PC-9 (cell line): ENCODE data around the gene SH3TC1. TPM values are rescaled to one million over a fixed set of nuclear protein-coding genes. Genes with fewer than 3 reads are reported as not detected.

ENCODE experiments used
- BruUV-seq: library from RNA; stranded (reverse); fragments of 400-500 nt; replicated peaks from 2 replicates; lab custom pipeline; 2021; lab: Mats Ljungman, UMichigan
- CTCF ChIA-PET: fragments of 300-600 bp; sonication (Branson Sonifier 250); formaldehyde crosslinking; loops from one replicate; lab custom pipeline; 2022; ENCODE audit warnings: antibody characterized with exemption; lab: Charles Lee
- POLR2A ChIA-PET: fragments of 300-600 bp; sonication (Branson Sonifier 250); formaldehyde crosslinking; loops from one replicate; lab custom pipeline; 2022; ENCODE audit warnings: antibody characterized with exemption; ENCODE audit not compliant: unreplicated experiment; lab: Charles Lee
- DNase-seq, 2 experiments: peaks; one replicate each; pipeline versions ENCODE4 v3.0.0 to v3.0.0-alpha.2; 2015 to 2022; ENCODE audit warnings: mixed read lengths in 1 of 2
- H2AFZ ChIP-seq: fragments of 200-600 bp; sonication (generic); 2 replicates; pipeline ENCODE4 v1.8.1; 2017; ENCODE audit warnings: antibody characterized with exemption
- H3F3A ChIP-seq: fragments of 200-600 bp; sonication (generic); 2 replicates; pipeline ENCODE4 v1.8.1; 2017; ENCODE audit warnings: antibody characterized with exemption, mild to moderate bottlenecking, low read depth; ENCODE audit not compliant: insufficient read depth
- H3K27ac ChIP-seq: fragments of 200-600 bp; sonication (generic); 2 replicates; pipeline ENCODE4 v1.6.1; 2016; ENCODE audit warnings: mixed run types
- H3K27me3 ChIP-seq: fragments of 200-600 bp; sonication (generic); 2 replicates; pipeline ENCODE4 v1.6.1; 2016; ENCODE audit warnings: low read depth, mixed run types; ENCODE audit not compliant: insufficient read depth
- H3K36me3 ChIP-seq: fragments of 200-600 bp; sonication (generic); 2 replicates; pipeline ENCODE4 v1.6.1; 2016; ENCODE audit warnings: low read depth, mixed run types
- H3K4me1 ChIP-seq: fragments of 200-600 bp; sonication (generic); replicated peaks from 2 replicates; pipeline ENCODE4 v1.6.1; 2016; ENCODE audit warnings: mixed run types; ENCODE audit not compliant: insufficient read depth
- H3K4me2 ChIP-seq: fragments of 200-600 bp; sonication (generic); 2 replicates; pipeline ENCODE4 v1.6.1; 2017; ENCODE audit warnings: mixed run types
- H3K4me3 ChIP-seq: fragments of 200-600 bp; sonication (generic); 2 replicates; pipeline ENCODE4 v1.6.1; 2016; ENCODE audit warnings: mixed run types
- H3K79me2 ChIP-seq: fragments of 200-600 bp; sonication (generic); 2 replicates; pipeline ENCODE4 v1.6.1; 2017; ENCODE audit warnings: low read depth, mixed run types
- H3K9me2 ChIP-seq: fragments of 200-600 bp; sonication (generic); 2 replicates; pipeline ENCODE4 v1.8.1; 2017; ENCODE audit warnings: mild to moderate bottlenecking; ENCODE audit not compliant: insufficient read depth
- H3K9me3 ChIP-seq: fragments of 200-600 bp; sonication (generic); 2 replicates; pipeline ENCODE4 v1.8.1; 2016; ENCODE audit warnings: low read depth; ENCODE audit not compliant: insufficient read depth
- H4K20me1 ChIP-seq: fragments of 200-600 bp; sonication (generic); 2 replicates; pipeline ENCODE4 v1.8.1; 2017; ENCODE audit not compliant: insufficient read depth
- EZH2 ChIP-seq: fragments of 200-600 bp; sonication (generic); IDR thresholded peaks from 2 replicates; pipeline ENCODE4 v1.8.0; 2017; ENCODE audit warnings: antibody characterized with exemption, low read depth
- intact Hi-C: fragments of 100-400 bp; cut with micrococcal nuclease; formaldehyde crosslinking; loops from one replicate; pipeline ENCODE4 v1.10.0; 2022; ENCODE audit not compliant: unreplicated experiment
- total RNA-seq: library from RNA; stranded (reverse); gene quantifications from 2 replicates; pipeline ENCODE4 v1.2.3, GENCODE V29; 2021
- TF ChIP-seq, protein P1 (sequence below): fragments of 200-600 bp; sonication (generic); conservative IDR thresholded peaks from 2 replicates; pipeline ENCODE4 v1.6.1; 2017; ENCODE audit warnings: mixed run types, antibody characterized with exemption, mild to moderate bottlenecking, moderate library complexity

Gene SH3TC1
- total RNA-seq, 1 experiment from 2014 or later: 5.2 TPM

- Histone ChIP-seq H3K4me1 (no peaks in the 10 kb centered on the region), H3K9me2 (no peaks in the 10 kb centered on the region), H4K20me1 (no peaks in the 10 kb centered on the region), H3K4me3 (no peak overlapping the region), H3K79me2 (no peaks in the 10 kb centered on the region), H3F3A (no peaks in the 10 kb centered on the region), H3K27me3 (no peaks in the 10 kb centered on the region), H3K36me3 (no peaks in the 10 kb centered on the region), H3K4me2 (no peak overlapping the region), H3K27ac (no peak overlapping the region), H3K9me3 (no peaks in the 10 kb centered on the region), H2AFZ (no peak overlapping the region)
- intact Hi-C loops: no loop called here
- ChIA-PET POLR2A (no interaction called here), CTCF (no interaction called here)
- no peak for DNase-seq
- TF ChIP-seq EZH2: no peak
- TF ChIP-seq, protein P1, sequence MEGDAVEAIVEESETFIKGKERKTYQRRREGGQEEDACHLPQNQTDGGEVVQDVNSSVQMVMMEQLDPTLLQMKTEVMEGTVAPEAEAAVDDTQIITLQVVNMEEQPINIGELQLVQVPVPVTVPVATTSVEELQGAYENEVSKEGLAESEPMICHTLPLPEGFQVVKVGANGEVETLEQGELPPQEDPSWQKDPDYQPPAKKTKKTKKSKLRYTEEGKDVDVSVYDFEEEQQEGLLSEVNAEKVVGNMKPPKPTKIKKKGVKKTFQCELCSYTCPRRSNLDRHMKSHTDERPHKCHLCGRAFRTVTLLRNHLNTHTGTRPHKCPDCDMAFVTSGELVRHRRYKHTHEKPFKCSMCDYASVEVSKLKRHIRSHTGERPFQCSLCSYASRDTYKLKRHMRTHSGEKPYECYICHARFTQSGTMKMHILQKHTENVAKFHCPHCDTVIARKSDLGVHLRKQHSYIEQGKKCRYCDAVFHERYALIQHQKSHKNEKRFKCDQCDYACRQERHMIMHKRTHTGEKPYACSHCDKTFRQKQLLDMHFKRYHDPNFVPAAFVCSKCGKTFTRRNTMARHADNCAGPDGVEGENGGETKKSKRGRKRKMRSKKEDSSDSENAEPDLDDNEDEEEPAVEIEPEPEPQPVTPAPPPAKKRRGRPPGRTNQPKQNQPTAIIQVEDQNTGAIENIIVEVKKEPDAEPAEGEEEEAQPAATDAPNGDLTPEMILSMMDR: no peak
- BruUV-seq: no TSS peak
Measured at GRCh38 chr4:8207314-8207713, 8.2 kb downstream of the SH3TC1 start.

DNA sequence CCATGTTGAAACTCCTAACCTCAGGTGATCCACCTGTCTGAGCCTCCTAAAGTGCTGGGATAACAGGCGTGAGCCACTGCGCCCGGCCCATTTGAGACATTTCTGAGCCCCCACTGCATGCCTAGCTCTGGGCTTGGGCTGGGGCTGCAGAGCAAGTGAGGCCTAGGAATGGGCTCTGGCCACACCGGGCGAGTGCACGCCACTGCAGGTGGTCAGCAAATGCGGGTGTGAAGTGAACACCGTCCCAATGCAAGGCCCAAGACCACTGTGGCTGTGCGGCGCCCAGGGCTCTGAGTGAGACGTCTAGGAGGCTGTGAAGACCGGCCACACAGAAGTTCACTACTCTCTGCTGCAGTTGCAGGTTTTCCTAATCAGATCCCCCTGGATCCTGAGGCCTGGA, 9.5 kb downstream of the SH3TC1 start:
- H3K9me3 ChIP-seq: no peaks in the 10 kb centered on the region
- POLR2A ChIA-PET: no interaction called here
- no peak overlapping the region for H3K4me2 ChIP-seq
- no peak for DNase-seq
- H3K36me3 ChIP-seq: no peaks in the 10 kb centered on the region
- H3K4me3 ChIP-seq: no peak overlapping the region
- no peaks in the 10 kb centered on the region for H3K79me2 ChIP-seq
- CTCF ChIA-PET: no interaction called here
- H3K9me2 ChIP-seq: no peaks in the 10 kb centered on the region
- no peak overlapping the region for H3K27ac ChIP-seq
- TF ChIP-seq, protein P1: no peak
- TF ChIP-seq EZH2: no peak
- no peaks in the 10 kb centered on the region for H4K20me1 ChIP-seq
- intact Hi-C loops: no loop called here
- no peaks in the 10 kb centered on the region for H3K27me3 ChIP-seq
- no TSS peak for BruUV-seq
- no peaks in the 10 kb centered on the region for H3K4me1 ChIP-seq
- H2AFZ ChIP-seq: no peak overlapping the region
- no peaks in the 10 kb centered on the region for H3F3A ChIP-seq

GRCh38 chr4:8209181-8209874, 10.2 kb downstream of the SH3TC1 start:
- Histone ChIP-seq H3K4me3 (no peak overlapping the region), H3K4me1 (no peaks in the 10 kb centered on the region), H3K79me2 (no peaks in the 10 kb centered on the region), H3F3A (no peaks in the 10 kb centered on the region), H3K27me3 (no peaks in the 10 kb centered on the region), H3K9me2 (no peaks in the 10 kb centered on the region), H2AFZ (no peak overlapping the region), H3K9me3 (no peaks in the 10 kb centered on the region), H3K27ac (no peak overlapping the region), H3K4me2 (no peak overlapping the region), H3K36me3 (no peaks in the 10 kb centered on the region), H4K20me1 (no peaks in the 10 kb centered on the region)
- ChIA-PET CTCF (no interaction called here), POLR2A (no interaction called here)
- no peak for DNase-seq
- intact Hi-C loops: no loop called here
- TF ChIP-seq EZH2: no peak
- TF ChIP-seq, protein P1: no peak
- BruUV-seq: no TSS peak
